NCI-H2227 (cell line): ENCODE data around the gene RAPGEF2.
A peak's percentile ranks its signal among the peaks of the same experiment; 100 is the strongest.
"Not testable (repeated sequence)": the region's sequence is repeated elsewhere in the genome, so short reads cannot be mapped to it uniquely, and the experiment has no call there.

Experiments
- DNase-seq: peaks from one replicate; lab custom pipeline; 2025; ENCODE audit not compliant: unreplicated experiment; lab: John Stamatoyannopoulos, UW

Gene RAPGEF2

GRCh38 chr4:159237975-159238374 lies 135.1 kb downstream of the RAPGEF2 start:
- DNase-seq, result no peak

GRCh38 chr4:159238631-159239030 lies 135.8 kb downstream of the RAPGEF2 start:
- DNase-seq, result no peak

- DNase-seq, result no peak
Observed at GRCh38 chr4:159239629-159240028, 136.8 kb downstream of the RAPGEF2 start.

- DNase-seq, result no peak
Observed at GRCh38 chr4:159240046-159240445, 137.2 kb downstream of the RAPGEF2 start.

GRCh38 chr4:159240687-159241086 lies 137.8 kb downstream of the RAPGEF2 start:
- no peak for DNase-seq

GRCh38 chr4:159242427-159242826 lies 139.5 kb downstream of the RAPGEF2 start:
- no peak for DNase-seq

GRCh38 chr4:159248384-159249178 lies 145.7 kb downstream of the RAPGEF2 start:
- peak; percentile 35 for DNase-seq

GRCh38 chr4:159250751-159251325 lies 148.0 kb downstream of the RAPGEF2 start:
- no peak for DNase-seq

- DNase-seq, result not testable (repeated sequence)
Observed at GRCh38 chr4:159251580-159251979, 148.7 kb downstream of the RAPGEF2 start.

GRCh38 chr4:159252491-159252890 lies 149.6 kb downstream of the RAPGEF2 start:
- DNase-seq, result no peak

GRCh38 chr4:159256037-159256436 lies 153.2 kb downstream of the RAPGEF2 start:
- no peak for DNase-seq

- DNase-seq, result no peak
Observed at GRCh38 chr4:159258889-159259560, 156.1 kb downstream of the RAPGEF2 start.

- DNase-seq, result no peak
Observed at GRCh38 chr4:159264057-159264456, 161.2 kb downstream of the RAPGEF2 start.

GRCh38 chr4:159266981-159267868 lies 164.3 kb downstream of the RAPGEF2 start:
- peak; percentile 19 for DNase-seq

- peak; percentile 1 for DNase-seq
Observed at GRCh38 chr4:159267869-159268285, 165.0 kb downstream of the RAPGEF2 start.

- DNase-seq, result no peak
Observed at GRCh38 chr4:159268607-159269006, 165.7 kb downstream of the RAPGEF2 start.

GRCh38 chr4:159269116-159269515 lies 166.2 kb downstream of the RAPGEF2 start:
- no peak for DNase-seq

- DNase-seq, result no peak
Observed at GRCh38 chr4:159269956-159270355, 167.1 kb downstream of the RAPGEF2 start.

- no peak for DNase-seq
Observed at GRCh38 chr4:159271856-159272255, 169.0 kb downstream of the RAPGEF2 start.

GRCh38 chr4:159272273-159273140 lies 169.6 kb downstream of the RAPGEF2 start:
- DNase-seq, result no peak
